GM19438 (cell line): ENCODE measurements around the gene HELZ2.

ENCODE experiments used
- ATAC-seq: cut with Tn5 transposase; IDR thresholded peaks from one replicate; pipeline ENCODE4 v1.9.1; 2021; ENCODE audit warnings: low read depth; ENCODE audit not compliant: unreplicated experiment

HELZ2 gene

GRCh38 chr20:63525971-63526370 lies 48.1 kb downstream of the HELZ2 start:
- no peak for ATAC-seq

GRCh38 chr20:63525185-63525584 lies 48.9 kb downstream of the HELZ2 start:
- ATAC-seq, result no peak
